NCI-H2171 treated with DMSO at 0.1 percent for 48 hours (cell line): ENCODE measurements around the gene HDAC11.
A peak's percentile ranks its signal among the peaks of the same experiment; 100 is the strongest.
"Not testable (repeated sequence)": the region's sequence is repeated elsewhere in the genome, so short reads cannot be mapped to it uniquely, and the experiment has no call there.

Experiments used
- DNase-seq: peaks from one replicate; lab custom pipeline; 2025; lab: John Stamatoyannopoulos, UW

HDAC11 gene, protein sequence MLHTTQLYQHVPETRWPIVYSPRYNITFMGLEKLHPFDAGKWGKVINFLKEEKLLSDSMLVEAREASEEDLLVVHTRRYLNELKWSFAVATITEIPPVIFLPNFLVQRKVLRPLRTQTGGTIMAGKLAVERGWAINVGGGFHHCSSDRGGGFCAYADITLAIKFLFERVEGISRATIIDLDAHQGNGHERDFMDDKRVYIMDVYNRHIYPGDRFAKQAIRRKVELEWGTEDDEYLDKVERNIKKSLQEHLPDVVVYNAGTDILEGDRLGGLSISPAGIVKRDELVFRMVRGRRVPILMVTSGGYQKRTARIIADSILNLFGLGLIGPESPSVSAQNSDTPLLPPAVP

DNA sequence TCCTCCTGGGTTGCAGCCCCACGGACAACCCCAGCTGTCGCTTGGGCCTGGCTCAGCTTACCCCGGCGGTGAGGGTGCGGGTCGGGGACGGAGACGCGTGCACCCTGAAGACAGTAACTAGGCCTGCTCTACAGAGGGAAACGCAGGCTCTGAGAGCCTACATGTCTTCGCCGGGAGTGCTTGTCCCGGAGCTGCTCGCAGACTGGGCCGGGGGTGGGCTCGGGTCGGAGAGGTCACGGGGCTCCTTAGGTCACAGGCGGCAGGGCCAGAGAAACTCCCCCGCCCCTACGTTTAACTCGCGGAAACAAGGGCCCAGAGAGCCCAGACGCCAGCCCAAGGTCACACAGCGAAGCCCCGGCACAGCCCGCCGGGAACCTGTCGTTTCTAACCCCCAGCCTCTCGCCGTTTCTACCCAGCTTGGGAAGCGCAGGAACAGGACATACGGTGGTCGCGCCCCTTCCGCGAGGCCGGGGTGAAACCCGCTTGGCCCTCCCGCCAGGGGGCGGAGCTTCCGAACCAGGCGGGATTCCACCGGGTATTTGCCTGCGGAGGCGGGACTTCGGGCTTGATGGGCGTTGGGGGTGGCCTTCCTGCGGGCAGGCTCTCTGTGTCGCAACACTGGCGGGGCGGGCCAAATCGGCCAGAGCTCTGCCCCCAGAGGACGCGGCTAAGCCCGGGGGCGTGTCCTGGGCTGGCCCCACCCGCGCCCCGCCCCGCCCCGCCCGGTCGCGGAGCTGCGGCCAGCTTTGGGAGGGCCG lies at the start of gene HDAC11:
TSS of gene HDAC11 (plus strand) at position 725 of the 758 bp plus-strand sequence. CDS start 42 bp downstream, outside the sequence.
- peak; percentile 83 for DNase-seq

DNA sequence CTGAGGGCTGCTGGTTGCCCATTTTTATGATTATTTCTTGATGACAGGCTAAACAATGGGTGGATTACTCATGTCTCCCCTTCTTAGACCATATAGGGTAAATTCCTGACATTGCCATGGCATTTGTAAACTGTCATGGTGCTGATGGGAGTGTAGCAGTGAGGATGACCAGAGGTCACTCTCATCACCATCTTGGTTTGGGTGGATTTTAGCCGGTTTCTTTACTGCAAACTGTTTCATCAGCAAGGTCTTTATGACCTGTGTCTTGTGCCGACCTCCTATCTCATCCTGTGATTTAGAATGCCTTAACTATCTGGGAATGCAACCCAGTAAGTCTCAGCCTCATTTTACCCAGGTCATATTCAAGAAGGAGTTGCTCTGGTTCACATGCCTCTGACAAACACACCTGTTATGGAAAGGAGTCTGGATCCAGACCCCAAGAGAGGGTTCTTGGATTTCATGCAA lies 49.7 kb upstream of the HDAC11 start:
- DNase-seq: not testable (repeated sequence)

DNA sequence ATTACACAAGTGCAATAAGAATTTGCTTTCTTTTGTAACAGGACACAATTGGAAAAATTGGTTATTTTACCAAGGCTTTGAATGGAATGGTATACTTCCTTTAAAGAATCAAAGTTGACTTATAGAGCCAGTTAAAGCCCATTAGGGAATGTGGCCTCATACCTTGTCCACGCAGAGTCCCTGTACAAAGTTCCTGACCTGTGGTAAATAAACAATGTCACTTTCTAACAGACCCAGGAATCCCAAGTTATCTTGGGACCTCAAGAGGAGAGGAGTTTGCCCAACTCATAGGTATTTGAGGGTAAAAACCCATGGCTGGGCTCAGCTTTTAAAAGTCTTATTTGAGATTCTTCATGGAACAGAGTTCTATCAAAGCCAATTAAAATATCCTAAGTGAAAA lies 48.0 kb upstream of the HDAC11 start:
- no peak for DNase-seq

DNA sequence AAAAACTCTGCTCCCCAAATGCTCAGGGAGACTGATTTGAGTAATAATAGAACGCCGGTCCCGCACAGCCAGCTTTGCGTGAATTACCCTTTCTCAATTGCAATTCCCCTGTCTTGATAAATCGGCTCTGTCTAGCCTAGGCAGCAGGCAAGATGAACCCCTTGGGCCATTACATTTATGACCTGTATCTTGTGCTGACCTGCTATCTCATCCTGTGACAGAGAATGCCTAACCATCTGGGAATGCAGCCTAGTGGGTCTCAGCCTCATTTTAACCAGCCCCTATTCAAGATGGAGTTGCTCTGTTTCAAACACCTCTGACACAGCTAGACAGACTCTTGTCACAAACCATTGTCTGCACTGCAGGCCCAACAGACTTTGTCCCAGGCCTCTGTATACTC lies 46.2 kb upstream of the HDAC11 start:
- no peak for DNase-seq

DNA sequence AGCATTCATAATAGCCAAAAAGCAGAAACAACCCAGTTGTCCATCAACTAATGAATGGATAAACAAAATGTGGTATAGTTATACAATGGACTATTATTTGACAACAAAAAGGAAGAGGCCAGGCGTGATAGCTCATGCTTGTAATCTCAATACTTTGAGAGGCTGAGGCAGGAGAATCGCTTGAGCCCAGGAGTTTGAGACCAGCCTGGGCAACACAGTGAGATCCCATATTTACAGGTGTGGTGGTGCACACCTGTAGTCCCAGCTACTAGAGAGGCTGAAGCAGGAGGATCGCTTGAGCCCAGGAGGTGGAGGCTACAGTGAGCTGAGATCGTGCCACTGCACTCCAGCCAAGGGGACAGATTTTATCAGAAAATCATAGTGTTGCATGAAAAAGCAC lies 43.9 kb upstream of the HDAC11 start:
- not testable (repeated sequence) for DNase-seq

DNA sequence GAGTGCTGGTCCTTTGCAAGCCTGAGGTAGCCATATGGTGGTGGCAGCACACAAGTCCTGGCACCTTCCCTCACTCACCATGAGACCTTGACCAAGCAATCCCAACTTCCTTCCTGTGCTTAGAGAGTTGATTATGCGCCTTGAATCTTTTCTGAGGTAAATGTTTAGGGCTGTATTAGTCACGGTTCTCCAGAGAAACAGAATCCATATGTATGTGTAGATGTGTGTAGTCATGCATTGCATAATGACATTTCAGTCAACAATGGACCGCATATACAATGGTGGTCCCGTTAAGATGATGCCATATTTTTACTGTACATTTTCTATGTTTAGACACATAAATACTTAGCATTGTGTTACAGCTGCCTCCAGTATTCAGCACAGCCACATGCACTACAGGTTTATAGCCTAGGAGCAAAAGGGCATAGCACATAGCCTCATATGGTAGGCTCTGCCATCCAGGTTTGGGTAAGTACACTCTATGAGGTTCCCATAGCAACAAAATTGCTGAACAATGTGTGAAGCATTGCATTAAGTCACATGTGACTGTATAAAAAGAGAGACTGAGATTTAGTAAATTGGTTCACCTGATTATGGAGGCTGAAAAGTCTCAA lies 39.8 kb upstream of the HDAC11 start:
- DNase-seq: no peak

DNA sequence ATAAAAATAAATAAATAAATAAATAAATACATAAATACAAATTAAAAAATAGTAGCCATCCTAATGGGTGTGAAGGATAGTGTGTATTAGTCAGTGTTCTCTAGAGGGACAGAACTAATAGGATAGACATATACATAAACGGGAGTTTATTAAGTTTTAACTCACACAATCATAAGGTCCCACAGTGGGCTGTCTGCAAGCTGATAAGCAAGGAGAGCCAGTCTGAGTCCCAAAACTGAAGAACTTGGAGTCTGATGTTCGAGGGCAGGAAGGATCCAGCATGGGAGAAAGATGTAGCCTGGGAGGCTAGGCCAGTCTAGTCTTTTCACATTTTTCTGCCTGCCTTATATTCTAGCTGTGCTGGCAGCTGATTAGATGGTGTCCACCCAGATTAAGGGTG lies 37.2 kb upstream of the HDAC11 start:
- not testable (repeated sequence) for DNase-seq

DNA sequence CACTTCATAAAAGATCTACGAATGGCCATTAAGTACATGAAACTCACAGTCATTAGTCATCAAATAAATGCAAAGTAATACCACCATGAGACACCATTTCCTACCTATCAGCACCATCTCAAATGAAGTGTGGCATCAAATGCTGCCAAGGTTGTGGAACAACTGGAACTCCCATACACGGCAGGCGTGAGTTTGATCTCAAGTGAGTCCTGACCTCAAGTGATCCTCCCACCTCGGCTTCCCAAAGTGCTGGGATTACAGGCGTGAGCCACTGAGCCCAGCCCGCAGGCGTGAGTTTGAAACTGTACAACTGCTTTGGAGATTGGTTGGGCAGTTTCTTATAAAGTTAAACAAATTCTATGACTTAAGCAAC lies 28.8 kb upstream of the HDAC11 start:
- no peak for DNase-seq

DNA sequence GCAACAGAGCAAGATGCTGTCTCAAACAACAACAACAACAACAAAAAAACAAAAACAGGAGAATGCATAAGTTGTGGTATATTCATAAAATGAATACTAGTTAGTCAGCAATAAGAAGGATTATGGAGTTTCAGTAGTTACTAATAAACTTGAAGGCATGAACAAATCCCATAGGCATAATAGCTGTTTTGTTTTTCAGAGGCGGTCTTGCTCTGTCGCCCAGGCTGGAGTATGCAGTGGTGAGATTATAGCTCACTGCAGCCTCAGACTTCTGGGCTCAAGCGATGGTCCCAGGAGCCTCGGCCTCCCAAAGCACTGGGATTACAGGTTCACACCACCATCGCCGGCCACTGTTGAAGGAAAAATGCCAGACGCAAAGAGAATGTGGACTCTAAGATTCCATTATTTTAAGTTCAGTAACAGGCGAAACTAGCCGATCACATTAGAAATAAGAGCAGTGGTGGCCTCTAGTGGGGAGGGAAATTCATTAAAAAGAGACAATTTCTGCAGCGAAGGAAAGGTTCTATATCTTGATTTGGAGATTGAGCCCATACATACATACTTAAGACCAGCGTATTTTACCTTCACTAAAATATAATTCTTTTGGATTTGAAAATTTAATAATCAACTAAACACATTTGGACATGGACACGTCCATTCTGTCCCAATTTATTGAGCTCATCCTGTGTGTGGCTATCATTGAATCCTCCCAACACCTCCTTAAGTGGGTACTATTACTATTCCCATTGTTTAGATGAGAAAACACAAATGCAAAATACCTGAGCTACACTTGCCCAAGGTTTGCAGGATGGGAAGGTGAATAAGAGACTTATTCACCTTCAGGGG lies 27.4 kb upstream of the HDAC11 start:
- peak; percentile 25 for DNase-seq

DNA sequence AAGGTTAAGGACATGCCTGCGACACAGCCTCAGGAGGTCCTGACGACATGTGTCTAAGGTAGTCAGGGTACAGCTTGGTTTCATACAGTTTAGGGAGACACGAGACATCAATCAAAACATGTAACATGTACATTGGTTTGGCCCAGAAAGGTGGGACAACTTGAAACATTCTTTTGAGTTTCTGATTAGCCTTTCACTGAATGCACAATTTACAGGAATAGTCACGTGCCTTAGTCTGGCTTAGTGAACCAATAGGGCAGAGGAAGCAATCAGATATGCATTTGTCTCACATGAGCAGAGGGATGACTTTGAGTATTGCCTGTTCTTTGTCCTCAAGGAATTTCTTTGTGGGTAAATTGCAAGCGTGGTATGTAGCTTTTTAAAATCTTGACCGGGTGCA lies 24.5 kb upstream of the HDAC11 start:
- no peak for DNase-seq

DNA sequence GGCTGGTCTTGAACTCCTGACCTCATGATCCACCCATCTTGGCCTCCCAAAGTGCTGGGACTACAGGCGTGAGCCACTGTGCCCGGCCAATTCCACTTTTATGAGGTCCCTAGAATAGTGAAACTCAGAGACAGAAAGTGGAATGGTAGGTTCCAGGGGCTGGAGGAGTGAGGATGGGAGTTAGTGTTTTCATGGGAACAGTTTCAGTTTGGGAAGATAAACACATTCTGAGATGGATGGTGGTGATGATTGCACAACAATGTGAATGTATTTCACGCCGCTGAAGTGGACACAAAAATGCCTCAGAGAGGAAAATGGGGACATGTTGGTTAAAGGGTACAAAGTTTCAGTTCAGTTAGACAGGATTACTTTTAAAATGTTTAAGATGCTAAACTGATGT lies 22.5 kb upstream of the HDAC11 start:
- no peak for DNase-seq

DNA sequence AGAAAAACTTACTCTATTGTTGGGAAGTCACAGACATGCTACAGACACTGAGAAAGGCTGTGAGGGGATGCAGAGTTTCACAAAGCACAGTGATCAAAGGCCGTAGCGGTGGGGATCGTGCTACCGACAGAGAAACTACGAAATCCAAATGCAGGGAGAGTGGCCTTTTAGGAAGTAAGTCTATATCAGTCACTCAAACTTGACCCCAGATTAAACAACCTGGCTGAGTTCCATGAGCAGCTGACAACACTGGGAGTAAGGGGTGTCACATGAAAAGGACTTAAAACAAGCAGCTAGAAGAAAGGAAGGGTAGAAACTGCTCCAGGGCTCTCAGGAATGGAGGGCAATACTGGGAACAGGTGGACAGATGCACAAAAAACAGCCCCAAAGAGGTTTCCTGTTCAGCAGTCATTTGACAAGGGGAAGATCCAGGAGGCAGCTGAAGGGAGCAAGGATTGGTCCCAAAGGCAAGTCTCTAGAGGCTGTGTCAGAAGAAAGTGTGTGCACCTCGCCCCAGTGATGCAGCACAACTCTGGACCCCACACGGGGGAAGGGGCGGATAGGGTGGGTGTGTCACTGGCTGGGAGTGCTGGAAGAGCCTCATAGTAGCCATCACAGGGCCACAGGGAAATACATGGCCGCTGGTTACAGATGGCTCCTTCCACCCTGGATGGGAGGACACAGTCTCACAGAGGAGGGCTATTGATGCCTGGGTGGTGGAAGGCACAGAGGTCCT lies 20.3 kb upstream of the HDAC11 start:
- DNase-seq: no peak

DNA sequence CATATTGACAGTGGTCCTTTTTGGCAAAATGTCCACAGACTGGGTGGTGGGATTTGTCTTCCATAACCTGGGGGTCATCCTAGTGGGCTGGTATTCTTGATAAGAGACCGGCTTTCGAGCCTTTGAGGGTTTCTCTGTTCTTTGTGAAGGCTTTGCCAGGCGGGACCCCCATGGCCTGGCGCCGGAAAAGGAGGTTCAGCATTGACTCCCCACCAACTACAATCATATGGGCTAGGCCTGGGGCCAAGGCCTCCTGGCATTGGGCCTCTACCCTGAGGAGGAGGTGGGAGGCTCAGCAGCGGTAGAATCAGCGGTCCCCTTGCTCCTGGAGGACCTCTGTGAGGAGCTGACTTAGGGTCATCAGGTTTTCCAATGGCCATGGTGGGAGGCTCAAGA lies 19.8 kb upstream of the HDAC11 start:
- DNase-seq: no peak

DNA sequence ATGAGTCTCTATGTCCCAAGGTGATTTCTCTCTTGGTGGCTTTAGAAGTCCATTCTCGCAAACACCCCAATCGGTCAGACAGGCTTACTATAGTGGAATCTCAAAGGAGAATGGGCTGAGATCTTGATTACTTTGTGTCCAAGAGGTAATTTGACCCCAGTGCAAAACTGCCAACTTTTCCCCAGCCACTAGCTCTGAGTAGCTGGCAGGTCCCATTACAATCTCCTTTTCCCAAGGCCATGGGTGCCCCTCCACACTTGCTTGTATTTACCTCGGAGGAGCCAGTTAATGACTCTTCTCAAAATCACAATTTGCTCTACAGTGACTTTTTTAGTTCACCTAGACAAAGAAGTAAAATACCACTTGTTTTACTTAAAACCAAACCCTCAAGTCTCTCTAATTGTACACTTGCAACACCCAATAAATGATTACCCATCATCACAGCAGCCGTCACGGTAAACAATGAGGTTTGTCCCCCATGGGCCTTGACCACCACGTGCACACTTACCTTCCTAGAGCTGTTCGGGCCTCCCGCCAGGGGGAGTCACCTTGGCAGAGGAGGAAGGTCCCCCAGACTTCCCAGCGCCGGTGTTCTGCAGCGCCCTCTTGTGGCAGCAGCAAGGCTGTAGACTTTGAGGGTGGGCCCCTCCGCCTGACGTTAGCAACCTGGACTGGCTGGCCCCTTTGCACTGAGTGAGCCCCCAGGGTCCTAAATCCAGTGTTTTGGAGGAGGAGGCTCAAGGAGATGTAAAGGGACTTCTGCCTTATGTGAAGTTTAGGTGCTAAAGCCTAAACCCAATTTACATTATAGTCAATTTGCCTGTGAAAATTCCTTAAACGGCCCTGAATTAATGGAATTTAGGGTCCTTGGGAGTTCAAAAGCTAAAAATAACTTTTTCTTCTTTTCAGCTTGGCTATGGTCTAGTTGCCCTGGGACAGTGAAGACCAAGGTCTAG lies 18.7 kb upstream of the HDAC11 start:
- peak; percentile 47 for DNase-seq

DNA sequence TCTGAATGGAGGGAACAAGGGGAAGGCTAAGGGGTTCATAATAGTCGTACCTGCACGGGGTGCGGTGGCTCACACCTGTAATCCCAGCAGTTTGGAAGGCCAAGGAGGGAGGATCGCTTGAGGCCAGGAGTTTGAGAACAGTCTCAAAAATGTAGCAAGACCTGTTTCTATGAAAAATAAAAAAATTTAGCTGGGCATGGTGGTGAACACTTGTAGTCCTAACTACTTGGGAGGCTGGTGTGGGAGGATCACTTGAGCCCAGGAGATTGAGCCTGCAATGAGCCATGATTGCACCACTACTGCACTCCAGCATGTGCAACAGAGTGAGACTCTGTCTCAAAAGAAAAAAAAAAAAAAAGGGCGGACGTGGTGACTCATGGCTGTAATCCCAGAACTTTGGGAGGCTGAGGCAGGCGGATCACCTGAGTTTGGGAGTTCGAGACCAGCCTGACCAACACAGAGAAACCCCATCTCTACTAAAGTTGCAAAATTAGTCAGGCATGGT lies 17.9 kb upstream of the HDAC11 start:
- no peak for DNase-seq

DNA sequence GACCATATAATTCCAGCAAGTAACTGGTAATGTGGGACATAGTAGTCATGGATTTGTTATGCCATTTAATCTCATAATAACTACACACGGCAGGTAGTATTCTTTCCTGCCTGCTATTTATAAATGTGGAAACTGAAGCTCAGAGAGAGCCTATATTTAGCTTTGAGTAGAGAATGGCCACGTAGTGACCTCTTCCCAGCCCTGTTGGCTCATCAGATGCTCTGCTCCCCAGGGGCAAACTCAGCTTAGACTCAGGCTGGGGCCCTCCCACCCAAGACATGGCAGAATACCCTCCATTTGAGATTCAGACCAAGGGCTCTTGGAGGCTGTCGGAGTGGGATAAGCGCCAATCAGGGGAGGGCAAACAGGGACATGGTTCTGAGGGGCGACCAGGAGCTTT lies 17.3 kb upstream of the HDAC11 start:
- no peak for DNase-seq

DNA sequence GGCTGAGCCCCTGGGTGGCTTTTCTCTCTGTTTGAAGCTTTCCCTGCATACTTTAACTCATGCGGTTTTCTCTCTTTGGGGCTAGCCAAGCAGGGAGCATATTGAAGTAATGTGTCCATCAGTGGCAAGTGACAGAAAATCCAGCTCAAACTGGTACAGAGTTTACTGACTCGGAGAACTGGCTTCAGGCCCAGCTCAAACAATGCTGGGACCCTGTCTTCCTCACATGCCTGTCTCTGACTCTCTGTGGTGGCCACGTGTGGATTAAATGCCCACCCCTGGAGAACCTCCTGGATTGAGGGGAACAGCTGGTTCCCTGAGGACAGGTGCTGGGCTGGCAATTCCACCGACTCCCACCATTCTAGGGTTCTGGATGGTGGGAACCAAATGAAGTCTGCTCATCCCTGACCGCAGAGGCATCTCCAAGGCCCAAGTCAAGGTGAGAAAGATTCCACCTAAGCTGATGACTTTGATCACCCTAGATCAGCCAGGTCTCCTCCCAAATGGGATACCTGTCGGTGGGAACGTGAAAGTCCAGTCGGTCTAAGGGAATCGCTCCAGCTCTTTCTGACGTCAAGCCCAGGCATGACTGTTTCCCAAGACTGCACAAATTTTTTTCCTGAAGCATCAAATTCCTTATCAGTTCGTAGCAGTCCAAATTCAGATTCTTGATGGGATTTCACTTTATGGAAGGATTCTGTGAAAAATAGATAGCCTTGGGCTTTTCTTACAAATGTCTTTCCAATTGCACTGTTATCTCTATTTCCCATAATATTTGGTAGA lies 16.3 kb upstream of the HDAC11 start:
- DNase-seq: no peak

DNA sequence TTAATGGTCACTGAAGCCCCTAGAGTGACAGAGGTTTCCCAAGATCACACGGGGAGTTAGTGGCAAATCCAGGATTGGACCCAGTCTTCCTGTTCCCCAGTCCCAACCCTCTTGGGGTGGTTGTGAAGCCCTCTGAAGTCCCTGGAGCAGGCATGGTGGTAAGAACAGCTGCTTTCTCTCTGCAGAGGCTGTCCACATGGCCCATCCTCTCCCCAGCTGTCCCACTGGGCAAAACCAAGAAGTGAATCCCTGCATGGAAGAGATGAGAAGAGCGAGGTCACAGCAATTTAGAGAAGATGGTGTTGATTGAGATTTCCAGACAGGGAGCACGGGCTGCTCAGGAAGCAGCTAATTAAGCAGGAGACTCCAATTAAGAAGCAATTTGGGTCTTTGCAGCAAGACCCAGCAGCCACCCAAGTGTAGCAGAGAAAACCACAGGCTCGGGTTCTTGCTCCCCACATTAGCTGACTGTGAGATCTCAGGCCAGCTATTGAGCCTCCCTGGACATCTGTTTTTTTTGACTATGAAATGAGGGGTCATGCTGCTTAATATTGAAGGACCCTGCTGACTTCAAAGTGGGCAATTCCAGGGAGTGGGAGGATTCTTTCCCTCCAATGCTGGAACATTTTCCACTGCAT lies 14.8 kb upstream of the HDAC11 start:
- DNase-seq: no peak

DNA sequence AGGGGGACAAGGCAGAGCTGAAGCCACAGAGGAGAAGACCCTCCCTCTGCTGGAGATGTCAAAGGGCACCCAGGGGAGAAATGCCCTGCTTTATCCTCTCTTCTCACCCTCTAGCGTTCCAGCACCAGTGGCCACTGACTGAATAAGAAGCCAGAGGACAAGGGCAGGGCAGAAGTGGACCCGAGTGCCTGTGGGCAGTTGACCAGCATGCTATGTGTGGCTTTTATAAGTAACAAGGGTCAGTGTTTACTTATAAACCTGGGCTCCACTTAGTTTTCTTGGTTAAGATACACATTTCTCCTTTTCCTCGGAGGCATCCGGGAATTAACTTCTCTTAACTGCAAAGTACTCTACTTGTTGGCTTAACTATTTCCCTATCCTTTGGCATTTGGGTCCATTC lies 13.3 kb upstream of the HDAC11 start:
- no peak for DNase-seq
